Inflammatory macrophage treated with lipopolysaccharide for 4 hours (primary cell): Measurements from ENCODE around the gene TUBB2B.
A peak's percentile ranks its signal among the peaks of the same experiment; 100 is the strongest.
"Not testable (repeated sequence)": the region's sequence is repeated elsewhere in the genome, so short reads cannot be mapped to it uniquely, and the experiment has no call there.

ENCODE experiments used
- DNase-seq: peaks from one replicate; pipeline ENCODE4 v3.0.0-alpha.2; 2020

The TUBB2B gene

GRCh38 chr6:3183066-3183465, 44.4 kb downstream of the TUBB2B start:
- DNase-seq: no peak

- DNase-seq: no peak
Observed at GRCh38 chr6:3181105-3181504, 46.3 kb downstream of the TUBB2B start.

- DNase-seq: not testable (repeated sequence)
Observed at GRCh38 chr6:3179945-3180344, 47.5 kb downstream of the TUBB2B start.

- DNase-seq: not testable (repeated sequence)
Observed at GRCh38 chr6:3178666-3179065, 48.8 kb downstream of the TUBB2B start.

- DNase-seq: peak; percentile 88
Observed at GRCh38 chr6:3176562-3177355, 50.7 kb downstream of the TUBB2B start.

GRCh38 chr6:3175715-3176402, 51.6 kb downstream of the TUBB2B start:
- DNase-seq: no peak
